AG04450 (cell line): ENCODE data around the gene CDH4. TPM values are rescaled to one million over a fixed set of nuclear protein-coding genes. Genes with fewer than 3 reads are reported as not detected.

Experiments
- CTCF ChIA-PET: fragments of 300-600, 350-600 bp; formaldehyde crosslinking; extraction: SDS; loops from one replicate; lab custom pipeline; 2022; ENCODE audit warnings: antibody characterized with exemption, inconsistent platforms; lab: Charles Lee
- POLR2A ChIA-PET: fragments of 350-600 bp; formaldehyde crosslinking; extraction: SDS; loops from one replicate; lab custom pipeline; 2021; ENCODE audit warnings: antibody characterized with exemption, inconsistent platforms; lab: Yijun Ruan, JAX
- DNase-seq: peaks from one replicate; pipeline ENCODE4 v3.0.0-alpha.2; 2011; ENCODE audit warnings: low read depth, low spot score
- H3K27ac ChIP-seq: one replicate; pipeline ENCODE4 v1.5.1; 2012; ENCODE audit warnings: low read depth, low read length, control low read depth
- H3K27me3 ChIP-seq: one replicate; pipeline ENCODE4 v1.6.0; 2012; ENCODE audit warnings: low read length; ENCODE audit not compliant: control insufficient read depth, insufficient read depth
- H3K4me3 ChIP-seq: 2 replicates; pipeline ENCODE4 v1.5.1; 2011; ENCODE audit warnings: mild to moderate bottlenecking, low read depth, low read length, control low read depth
- H3K9me3 ChIP-seq: 2 replicates; pipeline ENCODE4 v1.5.1; 2012; ENCODE audit warnings: low read length; ENCODE audit not compliant: control insufficient read depth, insufficient read depth
- CTCF ChIP-seq: IDR thresholded peaks from 2 replicates; pipeline ENCODE4 v1.5.1; 2011; ENCODE audit warnings: low read depth, low read length, control low read depth, inconsistent platforms
- polyA plus RNA-seq: library from polyadenylated mRNA; depleted of rRNA; stranded (reverse); fragments of >200 nt; gene quantifications from 2 replicates; pipeline ENCODE4 v1.2.3, GENCODE V29; 2011

CDH4 gene
- polyA plus RNA-seq, 1 experiment = 1.6 TPM

DNA sequence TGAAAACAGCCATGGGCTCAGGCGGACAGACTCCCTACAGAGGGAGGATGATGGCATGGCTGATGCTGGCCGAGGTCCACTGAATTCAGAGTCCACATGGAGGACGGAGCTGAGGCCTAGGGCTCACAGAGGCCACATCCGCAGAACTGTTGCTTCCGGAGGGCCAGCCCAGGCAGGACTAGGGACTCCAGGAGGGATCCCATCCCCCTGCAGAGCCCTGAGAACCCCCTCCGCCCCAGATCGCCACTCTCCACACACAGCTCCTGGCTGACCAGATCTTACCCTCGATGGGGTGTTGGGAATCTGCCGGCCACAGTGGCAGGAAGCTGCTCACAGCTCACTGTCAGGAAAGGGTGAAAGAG lies 414.4 kb downstream of the CDH4 start:
- ChIA-PET POLR2A (no interaction called here), CTCF (interaction anchor here (0.6 kb wide), 1 partner anchor 18 kb away, joined by 3 read pairs; no protein-coding TSS in a partner anchor)
- Histone ChIP-seq H3K27me3 (no peaks in the 10 kb centered on the region), H3K27ac (no peak overlapping the region), H3K9me3 (peaks cover 4% of the 10 kb centered on the region; the same call in 1 of the 2 replicates), H3K4me3 (no peak overlapping the region)
- TF ChIP-seq CTCF = no peak
- no peak for DNase-seq

- no peak overlapping the region for H3K4me3 ChIP-seq
- DNase-seq = no peak
- peaks cover 2% of the 10 kb centered on the region; the same call in 1 of the 2 replicates for H3K9me3 ChIP-seq
- ChIA-PET CTCF (no interaction called here), POLR2A (no interaction called here)
- TF ChIP-seq CTCF = no peak
- H3K27ac ChIP-seq = no peak overlapping the region
- no peaks in the 10 kb centered on the region for H3K27me3 ChIP-seq
These were observed 415.2 kb downstream of the CDH4 start for GRCh38 chr20:61667056-61667792.

DNA sequence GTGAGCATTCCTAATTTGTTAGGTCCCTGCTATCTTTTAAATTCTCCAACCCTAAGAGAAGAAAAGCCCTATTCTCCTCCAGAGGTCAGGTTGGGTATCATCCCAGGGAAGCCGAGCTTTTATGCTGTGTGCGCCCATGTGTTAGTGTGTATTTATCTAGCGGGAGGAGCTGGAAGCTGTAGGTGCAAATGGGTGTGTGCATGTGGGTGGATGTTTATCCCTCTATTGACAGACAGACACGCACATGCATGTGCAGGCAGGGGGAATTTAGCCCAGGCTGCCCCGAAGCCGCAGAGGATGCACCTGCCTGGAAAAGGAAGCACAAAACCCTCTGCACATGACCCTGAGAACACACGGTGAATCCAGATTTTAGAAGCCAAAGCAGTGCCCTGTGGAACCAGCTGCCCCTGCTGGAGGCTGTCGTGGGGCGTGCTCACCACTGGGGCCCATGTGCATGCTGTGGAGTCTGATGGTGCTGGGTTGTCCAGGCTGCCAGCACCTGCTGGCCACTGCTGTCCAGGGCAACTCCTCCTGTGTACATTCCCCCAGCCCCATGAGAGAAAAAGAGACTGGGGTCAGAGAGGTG lies 416.1 kb downstream of the CDH4 start:
- CTCF ChIA-PET = no interaction called here
- H3K27me3 ChIP-seq = no peaks in the 10 kb centered on the region

GRCh38 chr20:61668771-61669503 lies 416.9 kb downstream of the CDH4 start:
- no peak overlapping the region for H3K27ac ChIP-seq
- no peaks in the 10 kb centered on the region; the same call in 1 of the 2 replicates for H3K9me3 ChIP-seq
- H3K27me3 ChIP-seq = peaks cover under 1% of the 10 kb centered on the region
- no peak for DNase-seq
- CTCF ChIA-PET = no interaction called here
- no peak for TF ChIP-seq CTCF
- POLR2A ChIA-PET = no interaction called here
- H3K4me3 ChIP-seq = no peak overlapping the region

More for the DNA sequence above, 416.1 kb downstream of the CDH4 start:
- DNase-seq = no peak
- POLR2A ChIA-PET = no interaction called here
- H3K9me3 ChIP-seq = no peaks in the 10 kb centered on the region; the same call in 1 of the 2 replicates
- no peak overlapping the region for H3K4me3 ChIP-seq
- H3K27ac ChIP-seq = no peak overlapping the region
- no peak for TF ChIP-seq CTCF
